GM12878 (cell line): Measurements from ENCODE around the gene DLEC1. TPM values are rescaled to one million over a fixed set of nuclear protein-coding genes. Genes with fewer than 3 reads are reported as not detected.

Experiments used
- ATAC-seq: fragments of 200-7000 bp; cut with Tn5 transposase; 3 replicates; pipeline ENCODE4 v1.9.1; 2020; ENCODE audit warnings: mild to moderate bottlenecking, moderate library complexity
- BruUV-seq: library from RNA; stranded (reverse); fragments of 400-500 nt; replicated peaks from 2 replicates; lab custom pipeline; 2021; lab: Mats Ljungman, UMichigan
- CTCF ChIA-PET: fragments of 300-600 bp; sonication (Branson Sonifier 250); formaldehyde crosslinking; extraction: SDS; loops from one replicate; lab custom pipeline; 2021; ENCODE audit warnings: inconsistent platforms; lab: Yijun Ruan, JAX
- POLR2A ChIA-PET: fragments of 350-600 bp; formaldehyde crosslinking; extraction: SDS; loops from one replicate; lab custom pipeline; 2021; ENCODE audit warnings: inconsistent platforms; lab: Charles Lee
- RAD21 ChIA-PET: fragments of 300-600 bp; sonication (Branson Sonifier 250); formaldehyde crosslinking; loops from one replicate; lab custom pipeline; 2023; ENCODE audit warnings: antibody characterized with exemption; ENCODE audit not compliant: unreplicated experiment; lab: Charles Lee
- SMC1A ChIA-PET: fragments of 300-600 bp; sonication (Branson Sonifier 250); formaldehyde crosslinking; loops from one replicate; lab custom pipeline; 2023; ENCODE audit not compliant: unreplicated experiment, uncharacterized antibody; lab: Charles Lee
- DNase-seq: peaks from one replicate; pipeline ENCODE4 v3.0.0-alpha.2; 2011; ENCODE audit warnings: low read depth, low spot score
- FAIRE-seq: peaks from 3 replicates; lab custom pipeline; 2011; peaks lifted over from hg19 to GRCh38; lab: Jason Lieb, UNC
- H2AFZ ChIP-seq: 2 replicates; pipeline ENCODE4 v1.6.0; 2011; ENCODE audit warnings: low read depth, low read length, control low read depth; ENCODE audit not compliant: control insufficient read depth
- H3K27ac ChIP-seq: 2 replicates; pipeline ENCODE4 v1.5.1; 2011; ENCODE audit warnings: control low read depth; ENCODE audit not compliant: control insufficient read depth, insufficient read depth
- H3K27me3 ChIP-seq, 2 experiments: replicated peaks in 1 of 2; 2 replicates each; pipeline versions ENCODE4 v1.6.0 to v1.6.1; 2011; ENCODE audit warnings: low read length in 1 of 2; ENCODE audit not compliant: control insufficient read depth in 2 of 2, insufficient read depth in 2 of 2
- H3K36me3 ChIP-seq, 2 experiments: 2 replicates each; pipeline ENCODE4 v1.5.1; 2011; ENCODE audit warnings: low read length in 1 of 2; ENCODE audit not compliant: control insufficient read depth in 2 of 2, insufficient read depth in 2 of 2
- H3K4me1 ChIP-seq: 2 replicates; pipeline ENCODE4 v1.6.1; 2011; ENCODE audit warnings: mild to moderate bottlenecking, low read length, moderate library complexity, mixed read lengths; ENCODE audit not compliant: control insufficient read depth, insufficient read depth
- H3K4me2 ChIP-seq: 2 replicates; pipeline ENCODE4 v1.6.0; 2011; ENCODE audit warnings: control low read depth; ENCODE audit not compliant: control insufficient read depth, insufficient read depth
- H3K4me3 ChIP-seq: fragments of 200-600 bp; sonication (generic); 2 replicates; pipeline ENCODE4 v1.5.1; 2016
- H3K79me2 ChIP-seq: 2 replicates; pipeline ENCODE4 v1.6.0; 2011; ENCODE audit warnings: low read length; ENCODE audit not compliant: control insufficient read depth, insufficient read depth
- H3K9ac ChIP-seq: 2 replicates; pipeline ENCODE4 v1.8.0; 2011; ENCODE audit warnings: low read length, control low read depth, mixed read lengths; ENCODE audit not compliant: control insufficient read depth, insufficient read depth
- H3K9me3 ChIP-seq: replicated peaks from 3 replicates; pipeline ENCODE4 v1.5.1; 2011; ENCODE audit warnings: mild to moderate bottlenecking, low read length; ENCODE audit not compliant: control insufficient read depth, insufficient read depth
- H4K20me1 ChIP-seq: 2 replicates; pipeline ENCODE4 v1.6.0; 2011; ENCODE audit not compliant: control insufficient read depth, insufficient read depth
- ASH2L ChIP-seq: fragments of 300-600, 200-600 bp; sonication (generic); IDR thresholded peaks from 2 replicates; pipeline ENCODE4 v1.6.1; 2017; ENCODE audit warnings: low read depth, mild to moderate bottlenecking, borderline replicate concordance
- BCL11A ChIP-seq: IDR thresholded peaks from 2 replicates; pipeline ENCODE4 v1.6.1; 2011; ENCODE audit warnings: low read depth, low read length
- BCL3 ChIP-seq: IDR thresholded peaks from 2 replicates; pipeline ENCODE4 v1.6.1; 2011; ENCODE audit warnings: borderline replicate concordance, low read depth, mild to moderate bottlenecking, moderate library complexity, low read length; ENCODE audit not compliant: insufficient read depth, poor library complexity, severe bottlenecking
- ESRRA ChIP-seq: IDR thresholded peaks from 2 replicates; pipeline ENCODE4 v1.6.1; 2012; ENCODE audit warnings: mild to moderate bottlenecking, low read length, improper control_type of control experiment
- FOXM1 ChIP-seq: IDR thresholded peaks from 2 replicates; pipeline ENCODE4 v1.6.1; 2012; ENCODE audit warnings: low read depth, mild to moderate bottlenecking, inconsistent platforms, low read length, moderate library complexity
- HCFC1 ChIP-seq: fragments of 150-350 bp; IDR thresholded peaks from 2 replicates; pipeline ENCODE4 v1.6.1; 2014; ENCODE audit warnings: low read length
- IRF3 ChIP-seq: fragments of 450-650 bp; IDR thresholded peaks from 2 replicates; pipeline ENCODE4 v1.6.1; 2014; ENCODE audit warnings: mild to moderate bottlenecking
- LARP7 ChIP-seq: fragments of 450-650 bp; IDR thresholded peaks from 2 replicates; pipeline ENCODE4 v1.6.1; 2017; ENCODE audit warnings: mild to moderate bottlenecking
- MEF2A ChIP-seq: IDR thresholded peaks from 2 replicates; pipeline ENCODE4 v1.6.1; 2011; ENCODE audit warnings: low read depth, mild to moderate bottlenecking, low read length, moderate library complexity; ENCODE audit not compliant: insufficient read depth
- SIN3A ChIP-seq: IDR thresholded peaks from 2 replicates; pipeline ENCODE4 v1.6.1; 2012; ENCODE audit warnings: low read depth, low read length, improper control_type of control experiment
- SREBF1 ChIP-seq: IDR thresholded peaks from 2 replicates; pipeline ENCODE4 v1.6.1; 2012; ENCODE audit warnings: mild to moderate bottlenecking, low read length
- SRF ChIP-seq, 2 experiments: IDR thresholded peaks; 2 replicates each; pipeline ENCODE4 v1.6.1; 2011; ENCODE audit warnings: low read depth in 2 of 2, low read length in 2 of 2, mild to moderate bottlenecking in 1 of 2, moderate library complexity in 1 of 2
- STAT1 ChIP-seq: fragments of 450-650 bp; conservative IDR thresholded peaks from 2 replicates; pipeline ENCODE4 v1.6.1; 2014; ENCODE audit warnings: antibody characterized with exemption, mild to moderate bottlenecking
- TBL1XR1 ChIP-seq: IDR thresholded peaks from 2 replicates; pipeline ENCODE4 v1.6.1; 2012; ENCODE audit warnings: low read depth, low read length, improper control_type of control experiment
- TCF7 ChIP-seq: IDR thresholded peaks from 2 replicates; pipeline ENCODE4 v1.6.1; 2014; ENCODE audit warnings: antibody characterized with exemption, borderline replicate concordance
- USF2 ChIP-seq: IDR thresholded peaks from 2 replicates; pipeline ENCODE4 v1.6.1; 2011; ENCODE audit warnings: low read depth, low read length, improper control_type of control experiment, borderline replicate concordance
- ZSCAN29 ChIP-seq: fragments of 450-650 bp; IDR thresholded peaks from 2 replicates; pipeline ENCODE4 v1.6.1; 2017; ENCODE audit warnings: mild to moderate bottlenecking, moderate library complexity
- WGBS: methylation state at CpG from one replicate; pipeline ENCODE4 v1.1.6; 2016; ENCODE audit warnings: low lambda C conversion rate; ENCODE audit not compliant: insufficient replicate concordance, insufficient coverage; ENCODE audit errors: missing lambda C conversion rate; 5-methylcytosine and 5-hydroxymethylcytosine counted together
- in situ Hi-C: fragments of 300-500 bp; cut with MboI; formaldehyde crosslinking; loops from 9 replicates; pipeline ENCODE4 v1.14.3; 2018; ENCODE audit warnings: mixed read lengths
- intact Hi-C: fragments of 100-400 bp; cut with micrococcal nuclease; formaldehyde crosslinking; loops from one replicate; pipeline ENCODE4 v1.14.2; 2022; ENCODE audit not compliant: unreplicated experiment
- polyA plus RNA-seq, 11 experiments: library from polyadenylated mRNA; depleted of rRNA in 4 of 11; unstranded in 6 of 11; stranded (reverse) in 5 of 11; fragments of >200 nt; fragmentation: Nextera tagmentation in 4 of 11; fragmentation: Illumina TruSeq in 1 of 11; extraction: Ambion mirVana in 4 of 11; extraction: Trizol in 1 of 11; gene quantifications; 1 replicate in 1 of 11; 2 replicates in 10 of 11; pipeline versions ENCODE4 v1.2.1 to v1.2.3, GENCODE V29; 2011 to 2016; ENCODE audit warnings: inconsistent platforms in 2 of 11, missing spikeins in 2 of 11, low read depth in 1 of 11
- total RNA-seq, 4 experiments: library from RNA; depleted of rRNA in 3 of 4; stranded (reverse); fragments of >200 nt in 3 of 4; fragmentation: Illumina TruSeq in 1 of 4; extraction: Trizol in 1 of 4; gene quantifications; 2 replicates each; pipeline versions ENCODE4 v1.2.1 to v1.2.3, GENCODE V29; 2013 to 2021

Gene DLEC1
- total and polyA plus RNA-seq, 10 of the 15 experiments (the other 5 are each of a cell fraction or from before 2014, with no cell fraction given), result 0.03 to 0.29 (median 0.07) TPM; not detected in 3

GRCh38 chr3:38059591-38059990, 20.6 kb downstream of the DLEC1 start:
- Histone ChIP-seq H3K4me1 (no peaks in the 10 kb centered on the region), H3K79me2 (no peaks in the 10 kb centered on the region), H3K4me3 (no peak overlapping the region), H3K36me3 (no peaks in the 10 kb centered on the region), H3K4me2 (no peak overlapping the region), H4K20me1 (no peaks in the 10 kb centered on the region), H3K27ac (no peak overlapping the region), H3K9ac (no peak overlapping the region), H3K27me3 (no peaks in the 10 kb centered on the region; a peak in 1 of 4 replicates), H3K9me3 (no peaks in the 10 kb centered on the region), H2AFZ (no peak overlapping the region)
- intact Hi-C loops (no loop called here), in situ Hi-C loops (no loop called here)
- WGBS, result 51% methylated on average over 7 of the region's 7 CpGs
- DNase-seq, result no peak
- POLR2A ChIA-PET, result no interaction called here
- RAD21 ChIA-PET, result no interaction called here
- SMC1A ChIA-PET, result no interaction called here
- no peak for ATAC-seq
- FAIRE-seq, result no peak
- BruUV-seq, result no TSS peak
- no peak for TF ChIP-seq TCF7
- TF ChIP-seq MEF2A, result no peak
- CTCF ChIA-PET, result no interaction called here

GRCh38 chr3:38062809-38063208, 23.8 kb downstream of the DLEC1 start:
- no peak overlapping the region for H3K4me3 ChIP-seq
- DNase-seq, result no peak
- intact Hi-C loops, result no loop called here
- in situ Hi-C loops, result no loop called here
- no peaks in the 10 kb centered on the region for H4K20me1 ChIP-seq
- no peaks in the 10 kb centered on the region for H3K9me3 ChIP-seq
- WGBS, result 28% methylated on average over 2 of the region's 2 CpGs
- H3K27ac ChIP-seq, result no peak overlapping the region
- CTCF ChIA-PET, result interaction anchor here (0.6 to 1.1 kb wide), 2 partner anchors 31 to 55 kb away, joined by 3 read pairs; no protein-coding TSS in a partner anchor
- FAIRE-seq, result no peak
- SMC1A ChIA-PET, result no interaction called here
- POLR2A ChIA-PET, result no interaction called here
- TF ChIP-seq BCL11A (no peak), ZSCAN29 (no peak), HCFC1 (no peak), IRF3 (no peak), STAT1 (no peak), TBL1XR1 (no peak), SREBF1 (no peak), SRF (IDR thresholded peaks at IDR 0.05; ENCODE audit: low read depth in 2 of 2, low read length in 2 of 2) (no peak), ESRRA (no peak), ASH2L (no peak), BCL3 (no peak), LARP7 (no peak), SIN3A (no peak), USF2 (no peak), FOXM1 (no peak)
- TF ChIP-seq, all 136 proteins: peak for 0
- Histone ChIP-seq H2AFZ (no peak overlapping the region), H3K27me3 (no peaks in the 10 kb centered on the region; a peak in 1 of 4 replicates), H3K4me1 (no peaks in the 10 kb centered on the region), H3K36me3 (no peaks in the 10 kb centered on the region), H3K9ac (no peak overlapping the region), H3K4me2 (no peak overlapping the region), H3K79me2 (no peaks in the 10 kb centered on the region)
- no peak for ATAC-seq
- BruUV-seq, result no TSS peak
- RAD21 ChIA-PET, result no interaction called here
